PC-3 (cell line): Measurements from ENCODE around the gene CTNND1. TPM values are rescaled to one million over a fixed set of nuclear protein-coding genes. Genes with fewer than 3 reads are reported as not detected.

ENCODE experiments used
- ATAC-seq: fragments of 200-7000 bp; cut with Tn5 transposase; 2 replicates; pipeline ENCODE4 v1.9.1; 2020; ENCODE audit warnings: mild to moderate bottlenecking, moderate library complexity
- BruUV-seq: library from RNA; stranded (reverse); fragments of 400-500 nt; replicated peaks from 2 replicates; lab custom pipeline; 2021; lab: Mats Ljungman, UMichigan
- CTCF ChIA-PET: fragments of 300-600 bp; sonication (Branson Sonifier 250); formaldehyde crosslinking; loops from one replicate; lab custom pipeline; 2022; ENCODE audit warnings: antibody characterized with exemption; lab: Charles Lee
- POLR2A ChIA-PET: fragments of 300-600 bp; sonication (Branson Sonifier 250); formaldehyde crosslinking; loops from one replicate; lab custom pipeline; 2022; ENCODE audit warnings: antibody characterized with exemption; ENCODE audit not compliant: unreplicated experiment; lab: Charles Lee
- DNase-seq: peaks from one replicate; pipeline ENCODE4 v3.0.0-alpha.2; 2015
- H2AFZ ChIP-seq: fragments of 300-600 bp; sonication (generic); 2 replicates; pipeline ENCODE4 v1.6.0; 2016; ENCODE audit warnings: antibody characterized with exemption, low read length
- H3F3A ChIP-seq: fragments of 300-600 bp; sonication (generic); one replicate; pipeline ENCODE4 v1.6.0; 2017; ENCODE audit warnings: antibody characterized with exemption, low read length, control low read depth, mild to moderate bottlenecking; ENCODE audit not compliant: unreplicated experiment
- H3K27ac ChIP-seq: fragments of 300-600 bp; sonication (generic); 2 replicates; pipeline ENCODE4 v1.5.1; 2016; ENCODE audit warnings: mild to moderate bottlenecking, low read length
- H3K27me3 ChIP-seq: fragments of 300-600 bp; sonication (generic); 2 replicates; pipeline ENCODE4 v1.6.1; 2016; ENCODE audit warnings: low read length, mixed read lengths
- H3K36me3 ChIP-seq: fragments of 300-600 bp; sonication (generic); 2 replicates; pipeline ENCODE4 v1.6.1; 2016; ENCODE audit warnings: low read depth, mixed run types, low read length, mixed read lengths
- H3K4me1 ChIP-seq: fragments of 300-600 bp; sonication (generic); 2 replicates; pipeline ENCODE4 v1.5.1; 2016; ENCODE audit warnings: low read length; ENCODE audit not compliant: insufficient read depth
- H3K4me2 ChIP-seq: fragments of 300-600 bp; sonication (generic); 2 replicates; pipeline ENCODE4 v1.6.0; 2016; ENCODE audit warnings: low read length
- H3K4me3 ChIP-seq: fragments of 300-600 bp; sonication (generic); 2 replicates; pipeline ENCODE4 v1.5.1; 2016; ENCODE audit warnings: mild to moderate bottlenecking, low read length, mixed read lengths
- H3K79me2 ChIP-seq: fragments of 300-600 bp; sonication (generic); 2 replicates; pipeline ENCODE4 v1.6.1; 2017; ENCODE audit warnings: low read length, mixed read lengths
- H3K9ac ChIP-seq: fragments of 300-600 bp; sonication (generic); 2 replicates; pipeline ENCODE4 v1.6.0; 2016; ENCODE audit warnings: mild to moderate bottlenecking, low read length
- H3K9me2 ChIP-seq: fragments of 300-600 bp; sonication (generic); replicated peaks from 2 replicates; pipeline ENCODE4 v1.6.1; 2016; ENCODE audit warnings: mixed run types, low read length, mixed read lengths
- H3K9me3 ChIP-seq: fragments of 300-600 bp; sonication (generic); 2 replicates; pipeline ENCODE4 v1.6.1; 2016; ENCODE audit warnings: low read length, mixed read lengths
- H4K20me1 ChIP-seq: fragments of 300-600 bp; sonication (generic); 2 replicates; pipeline ENCODE4 v1.6.1; 2016; ENCODE audit warnings: low read length, mixed read lengths
- CTCF ChIP-seq: fragments of 300-600 bp; sonication (generic); conservative IDR thresholded peaks from 2 replicates; pipeline ENCODE4 v1.5.1; 2017; ENCODE audit warnings: antibody characterized with exemption, low read depth, mild to moderate bottlenecking, low read length
- EZH2 ChIP-seq: fragments of 300-600 bp; sonication (generic); IDR thresholded peaks from one replicate; pipeline ENCODE4 v1.6.1; 2017; ENCODE audit warnings: antibody characterized with exemption, mild to moderate bottlenecking, low read length; ENCODE audit not compliant: unreplicated experiment
- EZH2phosphoT487 ChIP-seq: fragments of 300-600 bp; sonication (generic); IDR thresholded peaks from 2 replicates; pipeline ENCODE4 v1.6.1; 2018; ENCODE audit warnings: mild to moderate bottlenecking, antibody characterized with exemption, low read length, borderline replicate concordance
- intact Hi-C: fragments of 100-400 bp; cut with micrococcal nuclease; formaldehyde crosslinking; loops from 2 replicates; pipeline ENCODE4 v1.9.0; 2023
- total RNA-seq: library from RNA; depleted of rRNA; stranded (reverse); fragments of >200 nt; gene quantifications from 2 replicates; pipeline ENCODE4 v1.2.3, GENCODE V29; 2014

Gene CTNND1
- total RNA-seq, 1 experiment from 2014 or later = 121 TPM

DNA sequence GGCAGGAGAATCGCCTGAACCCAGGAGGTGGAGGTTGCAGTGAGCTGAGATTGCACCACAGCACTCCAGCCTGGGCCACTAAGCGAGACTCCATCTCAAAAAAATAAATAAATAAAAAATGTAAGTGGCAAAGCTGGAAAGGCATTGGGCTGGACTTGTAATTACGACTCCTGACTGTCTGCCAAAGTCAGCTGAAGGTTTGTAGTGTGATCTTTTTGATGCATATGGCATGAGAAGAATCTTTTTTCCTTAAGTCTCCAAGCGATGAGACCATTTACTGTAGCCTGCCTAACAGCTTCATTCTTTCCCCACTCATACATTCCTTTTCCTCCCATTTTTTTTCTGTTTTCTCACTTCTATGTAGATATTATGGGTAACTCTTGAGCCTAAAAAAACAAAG, 24.8 kb downstream of the CTNND1 start:
- POLR2A ChIA-PET = no interaction called here

GRCh38 chr11:57787006-57787604, 25.5 kb downstream of the CTNND1 start:
- CTCF ChIA-PET = no interaction called here
- peaks cover 23% of the 10 kb centered on the region for H3K4me1 ChIP-seq
- H3K4me2 ChIP-seq = no peak overlapping the region

More for the DNA sequence above, 24.8 kb downstream of the CTNND1 start:
- H3K9me2 ChIP-seq = no peaks in the 10 kb centered on the region
- DNase-seq (no peak), ATAC-seq (no peak)
- H3K79me2 ChIP-seq = peaks cover 100% of the 10 kb centered on the region
- no peaks in the 10 kb centered on the region for H4K20me1 ChIP-seq
- H2AFZ ChIP-seq = no peak overlapping the region
- H3F3A ChIP-seq = no peaks in the 10 kb centered on the region
- CTCF ChIA-PET = no interaction called here
- no peak overlapping the region for H3K9ac ChIP-seq
- no peak overlapping the region for H3K27ac ChIP-seq
- no peaks in the 10 kb centered on the region for H3K9me3 ChIP-seq
- no peak overlapping the region for H3K4me2 ChIP-seq
- TF ChIP-seq EZH2phosphoT487 (no peak), CTCF (no peak), EZH2 (no peak)
- H3K4me3 ChIP-seq = no peak overlapping the region
- peaks cover 9% of the 10 kb centered on the region for H3K36me3 ChIP-seq
- H3K27me3 ChIP-seq = no peaks in the 10 kb centered on the region
- intact Hi-C loops = no loop called here
- BruUV-seq = no TSS peak
- H3K4me1 ChIP-seq = peaks cover 23% of the 10 kb centered on the region

More at GRCh38 chr11:57787006-57787604, 25.5 kb downstream of the CTNND1 start:
- no peak for TF ChIP-seq EZH2phosphoT487
- TF ChIP-seq EZH2 = no peak
- TF ChIP-seq CTCF = no peak
- no peak overlapping the region for H3K9ac ChIP-seq
- no TSS peak for BruUV-seq
- intact Hi-C loops = no loop called here
- peaks cover 100% of the 10 kb centered on the region for H3K79me2 ChIP-seq
- H3K27ac ChIP-seq = no peak overlapping the region
- H3F3A ChIP-seq = peaks cover 2% of the 10 kb centered on the region
- peaks cover 16% of the 10 kb centered on the region for H3K36me3 ChIP-seq
- H4K20me1 ChIP-seq = no peaks in the 10 kb centered on the region
- H3K4me3 ChIP-seq = no peak overlapping the region
- DNase-seq = no peak
- H2AFZ ChIP-seq = no peak overlapping the region
- no peaks in the 10 kb centered on the region for H3K27me3 ChIP-seq
- no peak for ATAC-seq
- no peaks in the 10 kb centered on the region for H3K9me3 ChIP-seq
- POLR2A ChIA-PET = no interaction called here
- H3K9me2 ChIP-seq = no peaks in the 10 kb centered on the region
